HepG2 (cell line): ENCODE results near the gene EXOSC7. TPM values are rescaled to one million over a fixed set of nuclear protein-coding genes. Genes with fewer than 3 reads are reported as not detected.

ENCODE experiments used
- ATAC-seq: fragments of 200-7000 bp; cut with Tn5 transposase; 3 replicates; pipeline ENCODE4 v1.9.1; 2020; ENCODE audit warnings: mild to moderate bottlenecking, moderate library complexity
- BruUV-seq: library from RNA; stranded (reverse); fragments of 400-500 nt; replicated peaks from 2 replicates; lab custom pipeline; 2021; lab: Mats Ljungman, UMichigan
- CTCF ChIA-PET: fragments of 300-600 bp; formaldehyde crosslinking; extraction: SDS; loops from one replicate; lab custom pipeline; 2021; ENCODE audit warnings: low total read pairs, inconsistent platforms, low intra/inter-chr PET ratio; lab: Yijun Ruan, JAX
- POLR2A ChIA-PET: fragments of 350-600 bp; sonication (Branson Sonifier 250); formaldehyde crosslinking; loops from one replicate; lab custom pipeline; 2020; ENCODE audit warnings: antibody characterized with exemption, inconsistent platforms; lab: Yijun Ruan, JAX
- DNase-seq: peaks from one replicate; pipeline ENCODE4 v3.0.0-alpha.2; 2015; ENCODE audit warnings: low spot score
- FAIRE-seq: peaks from 3 replicates; lab custom pipeline; 2011; peaks lifted over from hg19 to GRCh38; lab: Jason Lieb, UNC
- H2AFZ ChIP-seq: one replicate; pipeline ENCODE4 v1.6.1; 2011; ENCODE audit warnings: low read length, inconsistent platforms
- H3K27ac ChIP-seq: fragments of 300-600 bp; 3 replicates; pipeline ENCODE4 v1.8.0; 2011; ENCODE audit warnings: mixed run types, mild to moderate bottlenecking, mixed read lengths, low read length, inconsistent platforms; ENCODE audit not compliant: insufficient read depth; ENCODE audit errors: extremely low read length
- H3K27me3 ChIP-seq, 2 experiments: fragments of 200-600 bp in 1 of 2; 2 replicates in 1 of 2; 3 replicates in 1 of 2; pipeline versions ENCODE4 v1.6.0 to v1.8.0; 2011; ENCODE audit warnings: low read length in 2 of 2, mild to moderate bottlenecking in 2 of 2, moderate library complexity in 2 of 2, inconsistent platforms in 1 of 2; ENCODE audit not compliant: insufficient read depth in 2 of 2, control insufficient read depth in 1 of 2
- H3K36me3 ChIP-seq, 2 experiments: fragments of 200-600 bp in 1 of 2; replicated peaks in 1 of 2; 2 replicates in 1 of 2; 3 replicates in 1 of 2; pipeline versions ENCODE4 v1.5.1 to v1.8.0; 2011; ENCODE audit warnings: low read length in 2 of 2, inconsistent platforms in 1 of 2; ENCODE audit not compliant: insufficient read depth in 2 of 2, control insufficient read depth in 1 of 2
- H3K4me1 ChIP-seq: 2 replicates; pipeline ENCODE4 v1.5.1; 2012; ENCODE audit warnings: low read length, inconsistent platforms; ENCODE audit not compliant: insufficient read depth
- H3K4me2 ChIP-seq: 2 replicates; pipeline ENCODE4 v1.6.0; 2011; ENCODE audit warnings: low read depth, low read length, inconsistent platforms
- H3K4me3 ChIP-seq, 3 experiments: fragments of 200-600 bp in 1 of 3; sonication (generic), shearing (Covaris generic) in 1 of 3; replicated peaks in 1 of 3; 2 replicates each; pipeline ENCODE4 v1.5.1; 2011 to 2016; ENCODE audit warnings: low read length in 3 of 3, inconsistent platforms in 2 of 3, low read depth in 2 of 3, mild to moderate bottlenecking in 2 of 3, control low read depth in 1 of 3, mixed read lengths in 1 of 3; ENCODE audit not compliant: insufficient read depth in 1 of 3
- H3K79me2 ChIP-seq: one replicate; pipeline ENCODE4 v1.6.1; 2011; ENCODE audit warnings: low read length, inconsistent platforms; ENCODE audit not compliant: insufficient read depth
- H3K9ac ChIP-seq: 2 replicates; pipeline ENCODE4 v1.6.0; 2011; ENCODE audit warnings: mild to moderate bottlenecking, low read depth, low read length, inconsistent platforms; ENCODE audit not compliant: insufficient read depth
- H3K9me3 ChIP-seq: 2 replicates; pipeline ENCODE4 v1.5.1; 2012; ENCODE audit warnings: mild to moderate bottlenecking, low read length
- H4K20me1 ChIP-seq: 2 replicates; pipeline ENCODE4 v1.6.0; 2011; ENCODE audit warnings: inconsistent platforms, mild to moderate bottlenecking, low read length, moderate library complexity; ENCODE audit not compliant: insufficient read depth
- GTF2F1 ChIP-seq: fragments of 150-350 bp; IDR thresholded peaks from 2 replicates; pipeline ENCODE4 v1.6.1; 2014; ENCODE audit warnings: low read length
- HNRNPUL1 ChIP-seq: fragments of 200-400 bp; formaldehyde crosslinking; IDR thresholded peaks from 2 replicates; pipeline ENCODE4 v1.6.1; 2017; ENCODE audit warnings: low read depth, mild to moderate bottlenecking, low read length, moderate library complexity
- MXI1 ChIP-seq: IDR thresholded peaks from 3 replicates; pipeline ENCODE4 v1.6.1; 2012; ENCODE audit warnings: low read depth, low read length, inconsistent platforms, borderline replicate concordance
- PHB2 ChIP-seq: fragments of 450-650 bp; IDR thresholded peaks from 2 replicates; pipeline ENCODE4 v1.6.1; 2018; ENCODE audit not compliant: partially characterized antibody
- RORA ChIP-seq: sonication (generic); formaldehyde crosslinking; IDR thresholded peaks from 2 replicates; pipeline ENCODE4 v1.5.0; 2020; ENCODE audit warnings: mild to moderate bottlenecking, missing genetic modification reagents, moderate library complexity
- SMC3 ChIP-seq: IDR thresholded peaks from 2 replicates; pipeline ENCODE4 v1.6.1; 2011; ENCODE audit warnings: low read length, improper control_type of control experiment
- SNRNP70 ChIP-seq: fragments of 200-400 bp; formaldehyde crosslinking; IDR thresholded peaks from 2 replicates; pipeline ENCODE4 v1.6.1; 2017; ENCODE audit warnings: mild to moderate bottlenecking, low read depth, low read length, moderate library complexity
- SRSF1 ChIP-seq: fragments of 200-400 bp; formaldehyde crosslinking; optimal IDR thresholded peaks from 2 replicates; pipeline ENCODE3; 2017; ENCODE audit warnings: mild to moderate bottlenecking, low read depth, low read length, moderate library complexity
- ZBTB40 ChIP-seq, 2 experiments: fragments of 450-650 bp in 1 of 2; sonication (generic) in 1 of 2; formaldehyde crosslinking in 1 of 2; IDR thresholded peaks; 2 replicates each; pipeline versions ENCODE4 v1.6.1 to v1.8.0; 2016 to 2022; ENCODE audit warnings: antibody characterized with exemption in 1 of 2, mild to moderate bottlenecking in 1 of 2, missing genetic modification reagents in 1 of 2
- ZMAT3 ChIP-seq: sonication (generic); formaldehyde crosslinking; conservative IDR thresholded peaks from 2 replicates; pipeline ENCODE4 v1.7.0; 2021; ENCODE audit warnings: missing genetic modification reagents
- WGBS: methylation state at CpG from one replicate; pipeline ENCODE4 v1.1.6; 2017; ENCODE audit warnings: low lambda C conversion rate; 5-methylcytosine and 5-hydroxymethylcytosine counted together
- in situ Hi-C: cut with HindIII; loops from 2 replicates; pipeline ENCODE4 v1.10.0; 2017; ENCODE audit warnings: low pct_unique_long_range_greater_than_20kb; ENCODE audit not compliant: extremely low pct_ligation_motif_present
- intact Hi-C: fragments of 100-400 bp; cut with micrococcal nuclease; formaldehyde crosslinking; loops from one replicate; pipeline ENCODE4 v1.10.0; 2022; ENCODE audit not compliant: unreplicated experiment
- polyA plus RNA-seq, 8 experiments: library from polyadenylated mRNA; depleted of rRNA in 3 of 8; stranded (reverse) in 7 of 8; unstranded in 1 of 8; fragments of >200 nt; fragmentation: Illumina TruSeq in 4 of 8; extraction: Trizol in 4 of 8; gene quantifications; 2 replicates each; pipeline versions ENCODE4 v1.2.1 to v1.2.3, GENCODE V29; 2011 to 2016; ENCODE audit warnings: low read depth in 4 of 8, missing spikeins in 1 of 8, mixed read lengths in 1 of 8; ENCODE audit not compliant: insufficient read depth in 1 of 8
- total RNA-seq, 5 experiments: library from RNA; depleted of rRNA; stranded (reverse); fragments of >200 nt; fragmentation: Illumina TruSeq; extraction: Trizol; gene quantifications; 2 replicates each; pipeline ENCODE4 v1.2.3, GENCODE V29; 2016; ENCODE audit warnings: low read depth in 1 of 5
- TF ChIP-seq, protein P1 (sequence below): sonication (generic); formaldehyde crosslinking; IDR thresholded peaks from 2 replicates; pipeline ENCODE4 v1.8.0; 2022; ENCODE audit warnings: missing genetic modification reagents, low read depth, mild to moderate bottlenecking, borderline replicate concordance
- TF ChIP-seq, protein P2 (sequence below), 2 experiments: IDR thresholded peaks; 2 replicates each; pipeline ENCODE4 v1.6.1; 2011 to 2012; ENCODE audit warnings: low read length in 2 of 2, borderline replicate concordance in 1 of 2, low read depth in 1 of 2, mild to moderate bottlenecking in 1 of 2, moderate library complexity in 1 of 2

Gene EXOSC7
- total and polyA plus RNA-seq, 2 of the 13 experiments (the other 11 are each of a cell fraction or from before 2014, with no cell fraction given): 68.3 to 74.7 TPM

DNA sequence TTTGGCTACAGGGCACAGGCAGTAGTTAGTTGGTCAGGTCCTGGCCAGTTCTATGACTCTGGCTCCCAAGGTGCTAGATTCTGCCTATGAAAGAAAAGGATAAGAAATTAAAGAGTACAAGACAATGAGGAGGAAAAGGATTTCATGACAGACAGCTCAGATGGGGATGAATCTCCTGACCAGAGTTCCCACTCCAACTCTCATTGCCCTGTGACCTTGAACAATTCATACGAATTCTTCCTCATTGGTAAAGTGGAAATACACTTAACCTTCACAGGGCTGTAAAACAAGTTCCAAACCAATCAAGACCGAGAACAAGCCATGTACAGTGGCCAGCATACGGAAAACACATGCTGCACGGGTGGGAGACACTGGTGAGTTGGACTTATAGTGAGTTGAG lies 73.8 kb downstream of the EXOSC7 start:
- no peaks in the 10 kb centered on the region for H4K20me1 ChIP-seq
- H3K4me2 ChIP-seq: no peak overlapping the region
- ChIA-PET POLR2A (no interaction called here), CTCF (no interaction called here)
- intact Hi-C loops: no loop called here
- H3K27ac ChIP-seq: no peak overlapping the region
- H3K9me3 ChIP-seq: no peaks in the 10 kb centered on the region
- peaks cover 1 to 25% of the 10 kb centered on the region in 2 experiments; a peak in 2 of 5 replicates for H3K27me3 ChIP-seq
- H3K9ac ChIP-seq: no peak overlapping the region
- H3K4me3 ChIP-seq: no peak overlapping the region
- DNase-seq (no peak), FAIRE-seq (no peak), ATAC-seq (no peak)
- in situ Hi-C loops: loop anchor here (25.0 kb wide), 1 partner anchor 437 kb away; no protein-coding TSS in a partner anchor
- 0% methylated on average over 4 of the region's 4 CpGs for WGBS
- no peak overlapping the region for H2AFZ ChIP-seq
- H3K36me3 ChIP-seq: no peaks in the 10 kb centered on the region
- BruUV-seq: no TSS peak
- H3K79me2 ChIP-seq: no peaks in the 10 kb centered on the region
- H3K4me1 ChIP-seq: no peaks in the 10 kb centered on the region
- TF ChIP-seq SNRNP70 (no peak), SRSF1 (no peak), PHB2 (no peak), ZMAT3 (CRISPR knock-in tag) (no peak), HNRNPUL1 (no peak), GTF2F1 (no peak), SMC3 (no peak), MXI1 (no peak), RORA (no peak), ZBTB40 (IDR thresholded peaks at IDR 0.05) (no peak), ZBTB40 (CRISPR knock-in tag; IDR thresholded peaks at IDR 0.05) (no peak)
- TF ChIP-seq, protein P1, sequence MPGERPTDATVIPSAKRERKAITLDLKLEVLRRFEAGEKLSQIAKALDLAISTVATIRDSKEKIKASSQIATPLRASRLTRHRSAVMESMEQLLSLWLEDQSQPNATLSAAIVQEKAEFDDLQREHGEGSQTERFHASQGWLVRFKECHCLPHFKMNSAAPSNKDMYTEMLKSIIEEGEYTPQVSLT (CRISPR knock-in tag): no peak
- TF ChIP-seq, protein P2, sequence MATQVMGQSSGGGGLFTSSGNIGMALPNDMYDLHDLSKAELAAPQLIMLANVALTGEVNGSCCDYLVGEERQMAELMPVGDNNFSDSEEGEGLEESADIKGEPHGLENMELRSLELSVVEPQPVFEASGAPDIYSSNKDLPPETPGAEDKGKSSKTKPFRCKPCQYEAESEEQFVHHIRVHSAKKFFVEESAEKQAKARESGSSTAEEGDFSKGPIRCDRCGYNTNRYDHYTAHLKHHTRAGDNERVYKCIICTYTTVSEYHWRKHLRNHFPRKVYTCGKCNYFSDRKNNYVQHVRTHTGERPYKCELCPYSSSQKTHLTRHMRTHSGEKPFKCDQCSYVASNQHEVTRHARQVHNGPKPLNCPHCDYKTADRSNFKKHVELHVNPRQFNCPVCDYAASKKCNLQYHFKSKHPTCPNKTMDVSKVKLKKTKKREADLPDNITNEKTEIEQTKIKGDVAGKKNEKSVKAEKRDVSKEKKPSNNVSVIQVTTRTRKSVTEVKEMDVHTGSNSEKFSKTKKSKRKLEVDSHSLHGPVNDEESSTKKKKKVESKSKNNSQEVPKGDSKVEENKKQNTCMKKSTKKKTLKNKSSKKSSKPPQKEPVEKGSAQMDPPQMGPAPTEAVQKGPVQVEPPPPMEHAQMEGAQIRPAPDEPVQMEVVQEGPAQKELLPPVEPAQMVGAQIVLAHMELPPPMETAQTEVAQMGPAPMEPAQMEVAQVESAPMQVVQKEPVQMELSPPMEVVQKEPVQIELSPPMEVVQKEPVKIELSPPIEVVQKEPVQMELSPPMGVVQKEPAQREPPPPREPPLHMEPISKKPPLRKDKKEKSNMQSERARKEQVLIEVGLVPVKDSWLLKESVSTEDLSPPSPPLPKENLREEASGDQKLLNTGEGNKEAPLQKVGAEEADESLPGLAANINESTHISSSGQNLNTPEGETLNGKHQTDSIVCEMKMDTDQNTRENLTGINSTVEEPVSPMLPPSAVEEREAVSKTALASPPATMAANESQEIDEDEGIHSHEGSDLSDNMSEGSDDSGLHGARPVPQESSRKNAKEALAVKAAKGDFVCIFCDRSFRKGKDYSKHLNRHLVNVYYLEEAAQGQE (IDR thresholded peaks at IDR 0.05; ENCODE audit: borderline replicate concordance in 1 of 2, low read depth in 1 of 2, low read length in 2 of 2): no peak
